ENCODE data around the gene STK31.
"Not testable (repeated sequence)": the region's sequence is repeated elsewhere in the genome, so short reads cannot be mapped to it uniquely, and the experiment has no call there.

STK31 gene

GRCh38 chr7:23804707-23805106 is 94.7 kb downstream of the STK31 start:
- Histone ChIP-seq H3K36me3 (ENCODE audit: control insufficient read depth in 2 of 2, insufficient read depth in 2 of 2, low read length in 2 of 2) (no peaks in the 10 kb centered on the region), H3K27ac (ENCODE audit: low read length) (no peak overlapping the region), H3K4me3 (ENCODE audit: low read length in 2 of 2) (no peak overlapping the region)

GRCh38 chr7:23808421-23808820 is 98.4 kb downstream of the STK31 start:
- no peaks in the 10 kb centered on the region for H3K4me1 ChIP-seq (ENCODE audit: control insufficient read depth, insufficient read depth, low read length)
- no peaks in the 10 kb centered on the region for H3K36me3 ChIP-seq (ENCODE audit: control insufficient read depth in 2 of 2, insufficient read depth in 2 of 2, low read length in 2 of 2)
- H3K27ac ChIP-seq (ENCODE audit: low read length) = no peak overlapping the region
- H3K9ac ChIP-seq (ENCODE audit: low read length in 2 of 2) = no peak overlapping the region
- no peak overlapping the region for H3K4me3 ChIP-seq (ENCODE audit: low read length in 2 of 2)
- peaks cover 0 to 4% of the 10 kb centered on the region in 2 donors for H3K9me3 ChIP-seq (ENCODE audit: control insufficient read depth in 2 of 2, low read length in 2 of 2)
- H3K27me3 ChIP-seq (ENCODE audit: control insufficient read depth in 1 of 2, insufficient read depth in 2 of 2, low read length in 2 of 2) = no peaks in the 10 kb centered on the region

More at GRCh38 chr7:23804707-23805106, 94.7 kb downstream of the STK31 start:
- H3K27me3 ChIP-seq (ENCODE audit: control insufficient read depth in 1 of 2, insufficient read depth in 2 of 2, low read length in 2 of 2) = no peaks in the 10 kb centered on the region
- no peaks in the 10 kb centered on the region for H3K4me1 ChIP-seq (ENCODE audit: control insufficient read depth, insufficient read depth, low read length)
- H3K9me3 ChIP-seq (ENCODE audit: control insufficient read depth in 2 of 2, low read length in 2 of 2) = peaks cover 0 to 4% of the 10 kb centered on the region in 2 donors
- H3K9ac ChIP-seq (ENCODE audit: low read length in 2 of 2) = no peak overlapping the region

- H3K36me3 ChIP-seq (ENCODE audit: control insufficient read depth in 2 of 2, insufficient read depth in 2 of 2, low read length in 2 of 2) = no peaks in the 10 kb centered on the region
- peaks cover 0 to 4% of the 10 kb centered on the region in 2 donors for H3K9me3 ChIP-seq (ENCODE audit: control insufficient read depth in 2 of 2, low read length in 2 of 2)
- no peak overlapping the region for H3K27ac ChIP-seq (ENCODE audit: low read length)
- H3K4me3 ChIP-seq (ENCODE audit: low read length in 2 of 2) = no peak overlapping the region
- no peak overlapping the region for H3K9ac ChIP-seq (ENCODE audit: low read length in 2 of 2)
- no peaks in the 10 kb centered on the region for H3K4me1 ChIP-seq (ENCODE audit: control insufficient read depth, insufficient read depth, low read length)
- no peaks in the 10 kb centered on the region for H3K27me3 ChIP-seq (ENCODE audit: control insufficient read depth in 1 of 2, insufficient read depth in 2 of 2, low read length in 2 of 2)
These were observed 100.1 kb downstream of the STK31 start for GRCh38 chr7:23810099-23810498.

- no peak overlapping the region for H3K27ac ChIP-seq (ENCODE audit: low read length)
- H3K36me3 ChIP-seq (ENCODE audit: control insufficient read depth in 2 of 2, insufficient read depth in 2 of 2, low read length in 2 of 2) = no peaks in the 10 kb centered on the region
- no peaks in the 10 kb centered on the region for H3K4me1 ChIP-seq (ENCODE audit: control insufficient read depth, insufficient read depth, low read length)
- no peak overlapping the region for H3K9ac ChIP-seq (ENCODE audit: low read length in 2 of 2)
- H3K9me3 ChIP-seq (ENCODE audit: control insufficient read depth in 2 of 2, low read length in 2 of 2) = peaks cover 0 to 4% of the 10 kb centered on the region in 2 donors
- no peaks in the 10 kb centered on the region for H3K27me3 ChIP-seq (ENCODE audit: control insufficient read depth in 1 of 2, insufficient read depth in 2 of 2, low read length in 2 of 2)
- H3K4me3 ChIP-seq (ENCODE audit: low read length in 2 of 2) = no peak overlapping the region
These were observed 101.5 kb downstream of the STK31 start for GRCh38 chr7:23811540-23811939.

- not testable (repeated sequence) for H3K27ac ChIP-seq (ENCODE audit: low read length); H3K27me3 ChIP-seq (ENCODE audit: control insufficient read depth in 1 of 2, insufficient read depth in 2 of 2, low read length in 2 of 2); H3K4me1 ChIP-seq (ENCODE audit: control insufficient read depth, insufficient read depth, low read length); H3K36me3 ChIP-seq (ENCODE audit: control insufficient read depth in 2 of 2, insufficient read depth in 2 of 2, low read length in 2 of 2); H3K9ac ChIP-seq (ENCODE audit: low read length in 2 of 2); H3K9me3 ChIP-seq (ENCODE audit: control insufficient read depth in 2 of 2, low read length in 2 of 2); H3K4me3 ChIP-seq (ENCODE audit: low read length in 2 of 2)
These were observed 118.1 kb downstream of the STK31 start for GRCh38 chr7:23828125-23828524.

- not testable (repeated sequence) for H3K9me3 ChIP-seq (ENCODE audit: control insufficient read depth in 2 of 2, low read length in 2 of 2); H3K36me3 ChIP-seq (ENCODE audit: control insufficient read depth in 2 of 2, insufficient read depth in 2 of 2, low read length in 2 of 2); H3K9ac ChIP-seq (ENCODE audit: low read length in 2 of 2); H3K4me1 ChIP-seq (ENCODE audit: control insufficient read depth, insufficient read depth, low read length); H3K27ac ChIP-seq (ENCODE audit: low read length); H3K4me3 ChIP-seq (ENCODE audit: low read length in 2 of 2); H3K27me3 ChIP-seq (ENCODE audit: control insufficient read depth in 1 of 2, insufficient read depth in 2 of 2, low read length in 2 of 2)
These were observed 122.7 kb downstream of the STK31 start for GRCh38 chr7:23832733-23833132.

GRCh38 chr7:23833405-23833804 is 123.4 kb downstream of the STK31 start:
- Histone ChIP-seq H3K36me3 (ENCODE audit: control insufficient read depth in 2 of 2, insufficient read depth in 2 of 2, low read length in 2 of 2) (no peaks in the 10 kb centered on the region), H3K27me3 (ENCODE audit: control insufficient read depth in 1 of 2, insufficient read depth in 2 of 2, low read length in 2 of 2) (no peaks in the 10 kb centered on the region), H3K27ac (ENCODE audit: low read length) (no peak overlapping the region), H3K9me3 (ENCODE audit: control insufficient read depth in 2 of 2, low read length in 2 of 2) (peaks cover 0 to 9% of the 10 kb centered on the region in 2 donors), H3K9ac (ENCODE audit: low read length in 2 of 2) (no peak overlapping the region), H3K4me1 (ENCODE audit: control insufficient read depth, insufficient read depth, low read length) (no peaks in the 10 kb centered on the region), H3K4me3 (ENCODE audit: low read length in 2 of 2) (no peak overlapping the region)

GRCh38 chr7:23844837-23845236 is 134.8 kb downstream of the STK31 start:
- H3K27ac ChIP-seq (ENCODE audit: low read length); H3K4me3 ChIP-seq (ENCODE audit: low read length in 2 of 2); H3K9me3 ChIP-seq (ENCODE audit: control insufficient read depth in 2 of 2, low read length in 2 of 2); H3K36me3 ChIP-seq (ENCODE audit: control insufficient read depth in 2 of 2, insufficient read depth in 2 of 2, low read length in 2 of 2); H3K27me3 ChIP-seq (ENCODE audit: control insufficient read depth in 1 of 2, insufficient read depth in 2 of 2, low read length in 2 of 2); H3K9ac ChIP-seq (ENCODE audit: low read length in 2 of 2); H3K4me1 ChIP-seq (ENCODE audit: control insufficient read depth, insufficient read depth, low read length): not testable (repeated sequence)

GRCh38 chr7:23852135-23852534 is 142.1 kb downstream of the STK31 start:
- Histone ChIP-seq H3K27ac (ENCODE audit: low read length) (no peak overlapping the region), H3K4me1 (ENCODE audit: control insufficient read depth, insufficient read depth, low read length) (no peaks in the 10 kb centered on the region), H3K9ac (ENCODE audit: low read length in 2 of 2) (no peak overlapping the region), H3K4me3 (ENCODE audit: low read length in 2 of 2) (no peak overlapping the region), H3K27me3 (ENCODE audit: control insufficient read depth in 1 of 2, insufficient read depth in 2 of 2, low read length in 2 of 2) (no peaks in the 10 kb centered on the region), H3K36me3 (ENCODE audit: control insufficient read depth in 2 of 2, insufficient read depth in 2 of 2, low read length in 2 of 2) (no peaks in the 10 kb centered on the region), H3K9me3 (ENCODE audit: control insufficient read depth in 2 of 2, low read length in 2 of 2) (peaks cover 0 to 2% of the 10 kb centered on the region in 2 donors)

GRCh38 chr7:23852988-23853387 is 143.0 kb downstream of the STK31 start:
- Histone ChIP-seq H3K9ac (ENCODE audit: low read length in 2 of 2) (no peak overlapping the region), H3K4me1 (ENCODE audit: control insufficient read depth, insufficient read depth, low read length) (no peaks in the 10 kb centered on the region), H3K4me3 (ENCODE audit: low read length in 2 of 2) (no peak overlapping the region), H3K27ac (ENCODE audit: low read length) (no peak overlapping the region), H3K27me3 (ENCODE audit: control insufficient read depth in 1 of 2, insufficient read depth in 2 of 2, low read length in 2 of 2) (no peaks in the 10 kb centered on the region), H3K9me3 (ENCODE audit: control insufficient read depth in 2 of 2, low read length in 2 of 2) (peaks cover 0 to 2% of the 10 kb centered on the region in 2 donors), H3K36me3 (ENCODE audit: control insufficient read depth in 2 of 2, insufficient read depth in 2 of 2, low read length in 2 of 2) (no peaks in the 10 kb centered on the region)

GRCh38 chr7:23863209-23863787 is 153.3 kb downstream of the STK31 start:
- Histone ChIP-seq H3K4me1 (ENCODE audit: control insufficient read depth, insufficient read depth, low read length) (no peaks in the 10 kb centered on the region), H3K9me3 (ENCODE audit: control insufficient read depth in 2 of 2, low read length in 2 of 2) (no peaks in the 10 kb centered on the region), H3K27me3 (ENCODE audit: control insufficient read depth in 1 of 2, insufficient read depth in 2 of 2, low read length in 2 of 2) (no peaks in the 10 kb centered on the region), H3K27ac (ENCODE audit: low read length) (no peak overlapping the region), H3K4me3 (ENCODE audit: low read length in 2 of 2) (no peak overlapping the region), H3K36me3 (ENCODE audit: control insufficient read depth in 2 of 2, insufficient read depth in 2 of 2, low read length in 2 of 2) (no peaks in the 10 kb centered on the region), H3K9ac (ENCODE audit: low read length in 2 of 2) (no peak overlapping the region)

All from stomach smooth muscle (tissue), 2 donors.